H1 (cell line): ENCODE data around the gene SECISBP2L. TPM values are rescaled to one million over a fixed set of nuclear protein-coding genes. Genes with fewer than 3 reads are reported as not detected.

Experiments
- CTCF ChIA-PET: fragments of 300-600 bp; sonication (Branson Sonifier 250); formaldehyde crosslinking; loops from one replicate; lab custom pipeline; 2021; ENCODE audit not compliant: partially characterized antibody; lab: Charles Lee
- POLR2A ChIA-PET: fragments of 300-600 bp; sonication (Branson Sonifier 250); formaldehyde crosslinking; loops from one replicate; lab custom pipeline; 2021; ENCODE audit warnings: inconsistent platforms; ENCODE audit not compliant: partially characterized antibody; lab: Charles Lee
- DNase-seq, 2 experiments: peaks; one replicate each; pipeline versions ENCODE4 v3.0.0 to v3.0.0-alpha.2; 2010 to 2022; ENCODE audit warnings: low spot score in 2 of 2, low read depth in 1 of 2, mixed read lengths in 1 of 2
- FAIRE-seq: peaks from 2 replicates; lab custom pipeline; 2011; peaks lifted over from hg19 to GRCh38; lab: Jason Lieb, UNC
- H2AFZ ChIP-seq: 2 replicates; pipeline ENCODE4 v1.8.1; 2012; ENCODE audit warnings: low read length, inconsistent platforms
- H2AK5ac ChIP-seq: 2 replicates; pipeline ENCODE4 v1.6.1; 2013; ENCODE audit warnings: low read depth, low read length
- H2BK120ac ChIP-seq: replicated peaks from 2 replicates; pipeline ENCODE3; 2013; ENCODE audit warnings: low read depth, low read length, inconsistent platforms
- H2BK12ac ChIP-seq: 2 replicates; pipeline ENCODE4 v1.6.1; 2013; ENCODE audit warnings: low read depth, low read length
- H2BK15ac ChIP-seq: 2 replicates; pipeline ENCODE4 v1.6.1; 2013; ENCODE audit warnings: low read length
- H2BK20ac ChIP-seq: 2 replicates; pipeline ENCODE4 v1.6.1; 2013; ENCODE audit warnings: low read length
- H2BK5ac ChIP-seq: 2 replicates; pipeline ENCODE4 v1.6.1; 2013; ENCODE audit warnings: low read depth, low read length
- H3K14ac ChIP-seq: 2 replicates; pipeline ENCODE4 v1.6.1; 2013; ENCODE audit warnings: inconsistent platforms; ENCODE audit not compliant: insufficient read length
- H3K18ac ChIP-seq: 2 replicates; pipeline ENCODE4 v1.6.1; 2013; ENCODE audit warnings: low read length; ENCODE audit errors: extremely low read depth
- H3K23ac ChIP-seq: 2 replicates; pipeline ENCODE4 v1.6.1; 2013; ENCODE audit warnings: inconsistent platforms; ENCODE audit not compliant: insufficient read length
- H3K23me2 ChIP-seq: 2 replicates; pipeline ENCODE4 v1.6.1; 2013; ENCODE audit warnings: low read depth, low read length
- H3K27ac ChIP-seq: 2 replicates; pipeline ENCODE4 v1.6.1; 2011; ENCODE audit warnings: low read depth, low read length, inconsistent platforms
- H3K27me3 ChIP-seq, 4 experiments: replicated peaks in 1 of 4; 1 replicate in 1 of 4; 2 replicates in 3 of 4; pipeline versions ENCODE4 v1.6.1 to v1.8.1; 2011 to 2013; ENCODE audit warnings: low read length in 3 of 4, mild to moderate bottlenecking in 3 of 4, inconsistent platforms in 2 of 4, mixed read lengths in 2 of 4, moderate library complexity in 1 of 4; ENCODE audit not compliant: control insufficient read depth in 3 of 4, insufficient read depth in 3 of 4; ENCODE audit errors: extremely low read depth in 1 of 4
- H3K36me3 ChIP-seq, 4 experiments: 2 replicates each; pipeline versions ENCODE4 v1.6.1 to v1.8.1; 2011 to 2013; ENCODE audit warnings: mild to moderate bottlenecking in 4 of 4, low read length in 3 of 4, moderate library complexity in 2 of 4, control low read depth in 1 of 4, inconsistent platforms in 1 of 4; ENCODE audit not compliant: insufficient read depth in 4 of 4, control insufficient read depth in 2 of 4
- H3K4ac ChIP-seq: replicated peaks from 2 replicates; pipeline ENCODE3; 2013; ENCODE audit warnings: low read length, low read depth, mixed read lengths, inconsistent platforms; ENCODE audit not compliant: insufficient read length
- H3K4me1 ChIP-seq, 4 experiments: replicated peaks in 1 of 4; 1 replicate in 1 of 4; 2 replicates in 3 of 4; pipeline versions ENCODE4 v1.6.1 to v1.8.1; 2011 to 2013; ENCODE audit warnings: low read length in 3 of 4, inconsistent platforms in 2 of 4, mixed read lengths in 1 of 4; ENCODE audit not compliant: insufficient read depth in 4 of 4, control insufficient read depth in 3 of 4
- H3K4me2 ChIP-seq, 2 experiments: 2 replicates each; pipeline versions ENCODE4 v1.6.1 to v1.8.1; 2011 to 2013; ENCODE audit warnings: low read depth in 2 of 2, low read length in 2 of 2, control low read depth in 1 of 2, inconsistent platforms in 1 of 2, mild to moderate bottlenecking in 1 of 2; ENCODE audit not compliant: insufficient read depth in 1 of 2
- H3K4me3 ChIP-seq, 4 experiments: fragments of 200-600, 300-600 bp in 1 of 4; sonication (generic), shearing (Covaris generic), sonication (Bioruptor Twin) in 1 of 4; 2 replicates each; pipeline versions ENCODE4 v1.5.1 to v1.8.1; 2011 to 2016; ENCODE audit warnings: low read length in 4 of 4, low read depth in 3 of 4, control low read depth in 2 of 4, inconsistent platforms in 2 of 4, mild to moderate bottlenecking in 2 of 4, mixed read lengths in 1 of 4, moderate library complexity in 1 of 4; ENCODE audit not compliant: insufficient read depth in 2 of 4; ENCODE audit errors: extremely low read depth in 1 of 4
- H3K56ac ChIP-seq: replicated peaks from 2 replicates; pipeline ENCODE3; 2013; ENCODE audit warnings: low read depth, mild to moderate bottlenecking, mixed read lengths, low read length, inconsistent platforms; ENCODE audit not compliant: insufficient read length
- H3K79me1 ChIP-seq: 2 replicates; pipeline ENCODE4 v1.6.1; 2013; ENCODE audit warnings: low read depth, low read length, control low read depth
- H3K79me2 ChIP-seq, 2 experiments: 2 replicates each; pipeline versions ENCODE4 v1.6.1 to v1.8.1; 2012 to 2013; ENCODE audit warnings: low read length in 2 of 2, mild to moderate bottlenecking in 2 of 2, inconsistent platforms in 1 of 2; ENCODE audit not compliant: insufficient read depth in 2 of 2, control insufficient read depth in 1 of 2
- H3K9ac ChIP-seq, 4 experiments: replicated peaks in 1 of 4; 1 replicate in 1 of 4; 2 replicates in 3 of 4; pipeline versions ENCODE4 v1.6.1 to v1.8.1; 2011 to 2013; ENCODE audit warnings: low read depth in 3 of 4, low read length in 3 of 4, control low read depth in 2 of 4, mild to moderate bottlenecking in 2 of 4, moderate library complexity in 2 of 4, inconsistent platforms in 1 of 4; ENCODE audit errors: extremely low read depth in 1 of 4
- H3K9me3 ChIP-seq, 2 experiments: 2 replicates each; pipeline versions ENCODE4 v1.6.1 to v1.8.1; 2012 to 2013; ENCODE audit warnings: mild to moderate bottlenecking in 2 of 2, moderate library complexity in 2 of 2, control low read depth in 1 of 2, inconsistent platforms in 1 of 2, low read depth in 1 of 2, low read length in 1 of 2, mixed read lengths in 1 of 2; ENCODE audit not compliant: insufficient read depth in 2 of 2
- H4K20me1 ChIP-seq, 2 experiments: replicated peaks in 1 of 2; 2 replicates each; pipeline versions ENCODE3 to v1.8.1; 2011 to 2013; ENCODE audit warnings: inconsistent platforms in 2 of 2, low read length in 2 of 2, mild to moderate bottlenecking in 1 of 2; ENCODE audit not compliant: insufficient read depth in 2 of 2, control insufficient read depth in 1 of 2
- H4K5ac ChIP-seq: 2 replicates; pipeline ENCODE4 v1.6.1; 2013; ENCODE audit warnings: low read length, low read depth, mixed read lengths, inconsistent platforms; ENCODE audit not compliant: insufficient read length
- H4K8ac ChIP-seq: 2 replicates; pipeline ENCODE4 v1.8.0; 2013; ENCODE audit warnings: mild to moderate bottlenecking, moderate library complexity, low read length, inconsistent platforms; ENCODE audit not compliant: insufficient read depth; ENCODE audit errors: extremely low read depth
- H4K91ac ChIP-seq: replicated peaks from 2 replicates; pipeline ENCODE3; 2013; ENCODE audit warnings: low read length, mixed read lengths, inconsistent platforms; ENCODE audit not compliant: insufficient read length
- EGR1 ChIP-seq: IDR thresholded peaks from 2 replicates; pipeline ENCODE4 v1.6.1; 2011; ENCODE audit warnings: low read depth, low read length, borderline replicate concordance
- EZH2 ChIP-seq: fragments of 200-600 bp; sonication (generic); IDR thresholded peaks from 2 replicates; pipeline ENCODE4 v1.7.1; 2012; ENCODE audit warnings: low read depth, mild to moderate bottlenecking, moderate library complexity, low read length, inconsistent platforms; ENCODE audit not compliant: severe bottlenecking
- KDM5A ChIP-seq: fragments of 200-600 bp; IDR thresholded peaks from 2 replicates; pipeline ENCODE4 v1.7.1; 2012; ENCODE audit warnings: mild to moderate bottlenecking, low read length, inconsistent platforms, mixed read lengths
- SP4 ChIP-seq: IDR thresholded peaks from 2 replicates; pipeline ENCODE4 v1.6.1; 2012; ENCODE audit warnings: low read length, inconsistent platforms
- TBP ChIP-seq: IDR thresholded peaks from 2 replicates; pipeline ENCODE4 v1.6.1; 2011; ENCODE audit warnings: low read depth, low read length, improper control_type of control experiment
- TCF12 ChIP-seq: IDR thresholded peaks from 2 replicates; pipeline ENCODE4 v1.6.1; 2011; ENCODE audit warnings: low read depth, mild to moderate bottlenecking, low read length
- polyA plus RNA-seq, 7 experiments: library from polyadenylated mRNA; depleted of rRNA in 3 of 7; stranded (reverse) in 5 of 7; unstranded in 2 of 7; fragments of >200 nt in 5 of 7; fragments of 200-250 nt in 2 of 7; gene quantifications; 1 replicate in 5 of 7; 2 replicates in 1 of 7; 4 replicates in 1 of 7; pipeline versions ENCODE4 v1.2.1 to v1.2.3, GENCODE V29; 2011 to 2013; ENCODE audit warnings: missing spikeins in 2 of 7, mixed read lengths in 2 of 7
- total RNA-seq: library from RNA; stranded (reverse); fragmentation: NEBNext Ultra II Directional; extraction: Animal tissue kit (Norgen Biotek cat#: 25700); gene quantifications from 2 replicates; pipeline ENCODE4 v1.2.1, GENCODE V29; 2021
- TF ChIP-seq, protein P1 (sequence below): IDR thresholded peaks from 2 replicates; pipeline ENCODE4 v1.6.1; 2012; ENCODE audit warnings: inconsistent platforms

The SECISBP2L gene
- total and polyA plus RNA-seq, 2 of the 8 experiments (the other 6 are each of a cell fraction or from before 2014, with no cell fraction given) = 7.6 to 22.8 TPM

DNA sequence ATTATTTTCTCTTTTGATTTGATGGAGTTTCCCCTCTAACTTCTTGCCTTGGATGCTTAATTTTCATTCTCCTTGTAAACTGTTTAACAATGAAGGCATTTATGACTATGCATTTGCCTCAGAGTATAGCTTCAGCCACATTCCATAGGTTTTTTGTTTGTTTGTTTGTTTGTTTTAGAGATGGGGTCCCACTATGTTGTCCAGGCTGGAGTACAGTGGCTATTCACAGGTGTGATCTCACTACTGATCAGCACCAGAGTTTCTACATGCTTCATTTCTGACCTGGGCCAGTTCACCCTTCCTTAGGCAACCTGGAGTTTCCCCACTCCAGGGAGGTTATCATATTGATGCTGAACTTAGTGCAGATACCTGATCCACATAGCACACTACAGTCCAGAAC, 4.1 kb downstream of the SECISBP2L start:
- CTCF ChIA-PET = interaction anchor here (0.6 to 1.9 kb wide), 2 partner anchors 66 to 145 kb away, joined by 4 read pairs; no protein-coding TSS in a partner anchor
- H3K27me3 ChIP-seq = no peaks in the 10 kb centered on the region
- POLR2A ChIA-PET = interaction anchor here (0.6 kb wide), 1 partner anchor 195 kb away, joined by 3 read pairs; no protein-coding TSS in a partner anchor
- H2AK5ac ChIP-seq = no peak overlapping the region
- H4K20me1 ChIP-seq = no peaks in the 10 kb centered on the region
- H2BK12ac ChIP-seq = no peak overlapping the region
- H2AFZ ChIP-seq = no peak overlapping the region
- H3K4ac ChIP-seq = no peak overlapping the region
- H4K8ac ChIP-seq = no peak overlapping the region
- H3K9ac ChIP-seq = no peak overlapping the region
- DNase-seq (no peak), FAIRE-seq (no peak)
- no peaks in the 10 kb centered on the region; the same call in 1 of the 2 replicates for H3K79me1 ChIP-seq
- no peaks in the 10 kb centered on the region for H3K36me3 ChIP-seq
- H4K91ac ChIP-seq = no peak overlapping the region
- H3K79me2 ChIP-seq = peaks cover 0 to 81% of the 10 kb centered on the region in 2 experiments
- H3K4me3 ChIP-seq = no peak overlapping the region
- H2BK5ac ChIP-seq = no peak overlapping the region
- H3K14ac ChIP-seq = no peak overlapping the region
- no peaks in the 10 kb centered on the region for H3K4me1 ChIP-seq
- H2BK20ac ChIP-seq = no peak overlapping the region
- no peak overlapping the region for H3K27ac ChIP-seq
- H3K56ac ChIP-seq = no peak overlapping the region
- H3K4me2 ChIP-seq = no peak overlapping the region
- H3K18ac ChIP-seq = no peak overlapping the region
- H3K23me2 ChIP-seq = peaks cover 2% of the 10 kb centered on the region
- H2BK15ac ChIP-seq = no peak overlapping the region
- H2BK120ac ChIP-seq = no peak overlapping the region
- no peak overlapping the region for H4K5ac ChIP-seq
- TF ChIP-seq SP4 = no peak
- TF ChIP-seq TCF12 = no peak
- no peak for TF ChIP-seq EGR1
- TF ChIP-seq TBP = no peak
- no peak for TF ChIP-seq KDM5A
- TF ChIP-seq, protein P1, sequence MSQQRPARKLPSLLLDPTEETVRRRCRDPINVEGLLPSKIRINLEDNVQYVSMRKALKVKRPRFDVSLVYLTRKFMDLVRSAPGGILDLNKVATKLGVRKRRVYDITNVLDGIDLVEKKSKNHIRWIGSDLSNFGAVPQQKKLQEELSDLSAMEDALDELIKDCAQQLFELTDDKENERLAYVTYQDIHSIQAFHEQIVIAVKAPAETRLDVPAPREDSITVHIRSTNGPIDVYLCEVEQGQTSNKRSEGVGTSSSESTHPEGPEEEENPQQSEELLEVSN = no peak
- TF ChIP-seq EZH2 = no peak
- H3K23ac ChIP-seq = no peak overlapping the region
- H3K9me3 ChIP-seq = no peaks in the 10 kb centered on the region
